Measurements from ENCODE around the gene PLA2G4B.

DNA sequence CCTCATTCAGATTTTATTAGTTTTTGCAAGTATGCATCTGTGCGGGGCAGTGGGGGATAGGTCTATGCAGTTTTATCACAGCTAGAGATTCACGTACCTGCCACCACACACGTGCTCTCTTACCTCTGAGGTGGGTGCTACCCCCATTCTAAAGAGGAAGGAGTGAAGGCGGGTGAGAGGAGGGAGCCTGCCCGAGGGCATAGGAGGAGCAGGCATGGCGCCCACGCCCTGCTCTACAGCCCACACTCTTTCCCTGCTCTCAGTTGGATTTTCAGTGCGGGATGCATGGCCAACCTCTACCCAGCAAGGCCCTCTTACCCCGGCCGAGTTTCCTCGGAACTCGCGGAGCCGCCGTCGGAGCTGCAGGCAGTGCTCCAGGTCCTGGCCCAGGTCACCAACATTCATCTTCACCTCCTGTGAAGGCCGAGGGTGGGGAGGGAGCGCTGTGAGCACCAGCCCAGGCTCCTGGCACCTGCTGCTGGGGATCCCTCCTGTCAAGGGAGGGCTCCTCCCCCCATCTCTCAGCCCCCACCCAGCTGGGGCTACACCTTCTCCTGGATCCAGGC, 26.9 kb downstream of the PLA2G4B start:
- TF ChIP-seq, protein P1, sequence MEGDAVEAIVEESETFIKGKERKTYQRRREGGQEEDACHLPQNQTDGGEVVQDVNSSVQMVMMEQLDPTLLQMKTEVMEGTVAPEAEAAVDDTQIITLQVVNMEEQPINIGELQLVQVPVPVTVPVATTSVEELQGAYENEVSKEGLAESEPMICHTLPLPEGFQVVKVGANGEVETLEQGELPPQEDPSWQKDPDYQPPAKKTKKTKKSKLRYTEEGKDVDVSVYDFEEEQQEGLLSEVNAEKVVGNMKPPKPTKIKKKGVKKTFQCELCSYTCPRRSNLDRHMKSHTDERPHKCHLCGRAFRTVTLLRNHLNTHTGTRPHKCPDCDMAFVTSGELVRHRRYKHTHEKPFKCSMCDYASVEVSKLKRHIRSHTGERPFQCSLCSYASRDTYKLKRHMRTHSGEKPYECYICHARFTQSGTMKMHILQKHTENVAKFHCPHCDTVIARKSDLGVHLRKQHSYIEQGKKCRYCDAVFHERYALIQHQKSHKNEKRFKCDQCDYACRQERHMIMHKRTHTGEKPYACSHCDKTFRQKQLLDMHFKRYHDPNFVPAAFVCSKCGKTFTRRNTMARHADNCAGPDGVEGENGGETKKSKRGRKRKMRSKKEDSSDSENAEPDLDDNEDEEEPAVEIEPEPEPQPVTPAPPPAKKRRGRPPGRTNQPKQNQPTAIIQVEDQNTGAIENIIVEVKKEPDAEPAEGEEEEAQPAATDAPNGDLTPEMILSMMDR (conservative IDR thresholded peaks at IDR 0.05; ENCODE audit: low read length), result no peak
- no peak for TF ChIP-seq EZH2phosphoT487 (IDR thresholded peaks at IDR 0.05; ENCODE audit: borderline replicate concordance)
